Astrocyte of the spinal cord (primary cell): ENCODE measurements around the gene CLEC14A.

Experiments
- DNase-seq: peaks from one replicate; pipeline ENCODE4 v3.0.0; 2011; ENCODE audit warnings: low read depth, low spot score
- H3K4me3 ChIP-seq: 2 replicates; pipeline ENCODE4 v1.5.1; 2011; ENCODE audit warnings: low read depth, mild to moderate bottlenecking, low read length, moderate library complexity
- CTCF ChIP-seq: IDR thresholded peaks from 2 replicates; pipeline ENCODE4 v1.5.1; 2012; ENCODE audit warnings: low read depth, mild to moderate bottlenecking, low read length, inconsistent platforms
- in situ Hi-C: cut with HindIII; loops from 2 replicates; pipeline ENCODE4 v1.10.0; 2017; ENCODE audit warnings: low sequenced_read_pairs

CLEC14A gene

GRCh38 chr14:38208618-38209562 lies 47.0 kb downstream of the CLEC14A start:
- in situ Hi-C loops: no loop called here
- peak; percentile 23 for DNase-seq
- peak overlapping the region; percentile 27 for H3K4me3 ChIP-seq
- TF ChIP-seq CTCF: peak; percentile 27

GRCh38 chr14:38207736-38208617 lies 47.9 kb downstream of the CLEC14A start, which contains the start of gene SSTR1:
Gene SSTR1 (plus strand): TSS chr14:38207904. CDS start chr14:38209390, 1,486 bp downstream.
- H3K4me3 ChIP-seq: peak within 1 kb of the TSS; percentile 27
- no peak for TF ChIP-seq CTCF
- peak; percentile 5 for DNase-seq
- in situ Hi-C loops: no loop called here

- no peak overlapping the region for H3K4me3 ChIP-seq
- in situ Hi-C loops: no loop called here
- no peak for DNase-seq
- TF ChIP-seq CTCF: no peak
These were observed 48.5 kb downstream of the CLEC14A start for GRCh38 chr14:38207377-38207735.

GRCh38 chr14:38206689-38207376 lies 49.1 kb downstream of the CLEC14A start:
- TF ChIP-seq CTCF: no peak
- in situ Hi-C loops: no loop called here
- DNase-seq: no peak
- no peak overlapping the region for H3K4me3 ChIP-seq

GRCh38 chr14:38205949-38206665 lies 49.8 kb downstream of the CLEC14A start:
- in situ Hi-C loops: no loop called here
- H3K4me3 ChIP-seq: no peak overlapping the region
- no peak for DNase-seq
- no peak for TF ChIP-seq CTCF
